NB4 (cell line): ENCODE results near the gene HEBP1.

ENCODE experiments used
- DNase-seq: peaks from one replicate; pipeline ENCODE4 v3.0.0; 2010; ENCODE audit warnings: low read depth
- H3K4me3 ChIP-seq: one replicate; pipeline ENCODE4 v1.5.1; 2011; ENCODE audit warnings: mild to moderate bottlenecking, low read depth, low read length, moderate library complexity
- CTCF ChIP-seq: IDR thresholded peaks from one replicate; pipeline ENCODE4 v1.5.1; 2012; ENCODE audit warnings: low read depth, low read length
- MAX ChIP-seq: IDR thresholded peaks from 2 replicates; pipeline ENCODE4 v1.6.1; 2011; ENCODE audit warnings: low read depth, low read length
- MYC ChIP-seq: IDR thresholded peaks from 2 replicates; pipeline ENCODE4 v1.6.1; 2011; ENCODE audit warnings: low read depth, low read length
- POLR2A ChIP-seq: IDR thresholded peaks from 2 replicates; pipeline ENCODE4 v1.6.1; 2011; ENCODE audit warnings: mild to moderate bottlenecking; ENCODE audit not compliant: insufficient read length; ENCODE audit errors: extremely low read depth

The HEBP1 gene

GRCh38 chr12:12925388-12925787 lies 74.7 kb downstream of the HEBP1 start:
- no peak for TF ChIP-seq CTCF
- TF ChIP-seq POLR2A: no peak
- no peak for TF ChIP-seq MAX
- no peak for TF ChIP-seq MYC
- H3K4me3 ChIP-seq: no peak overlapping the region
- DNase-seq: no peak
